Lower lobe of right lung (tissue), 2 donors: ENCODE data around the gene C6orf163. TPM values are rescaled to one million over a fixed set of nuclear protein-coding genes. Genes with fewer than 3 reads are reported as not detected.
"Not testable (repeated sequence)": the region's sequence is repeated elsewhere in the genome, so short reads cannot be mapped to it uniquely, and the experiment has no call there.

Experiments used
- ATAC-seq, 2 donors: fragments of 200-7000 bp; cut with Tn5 transposase; one replicate each; pipeline ENCODE4 v1.9.1; 2020 to 2022; ENCODE audit warnings: mild to moderate bottlenecking in 2 of 2, moderate library complexity in 2 of 2
- DNase-seq: peaks from one replicate; pipeline ENCODE4 v3.0.0-alpha.2; 2020
- H3K27ac ChIP-seq: fragments of 200-600 bp; one replicate; pipeline ENCODE4 v1.8.0; 2022
- H3K27me3 ChIP-seq: fragments of 200-600 bp; one replicate; pipeline ENCODE4 v1.8.0; 2022; ENCODE audit warnings: low read depth
- H3K36me3 ChIP-seq: fragments of 200-600 bp; one replicate; pipeline ENCODE4 v1.8.0; 2022; ENCODE audit warnings: mild to moderate bottlenecking
- H3K4me1 ChIP-seq: fragments of 200-600 bp; one replicate; pipeline ENCODE4 v1.8.0; 2022
- H3K4me3 ChIP-seq: fragments of 200-600 bp; one replicate; pipeline ENCODE4 v1.8.0; 2022; ENCODE audit warnings: mild to moderate bottlenecking
- H3K9me3 ChIP-seq: fragments of 200-600 bp; one replicate; pipeline ENCODE4 v1.8.0; 2022
- CTCF ChIP-seq: fragments of 200-600 bp; IDR thresholded peaks from one replicate; pipeline ENCODE4 v1.8.0; 2022; ENCODE audit warnings: antibody characterized with exemption, mild to moderate bottlenecking
- intact Hi-C: fragments of 100-400 bp; cut with DNase I; formaldehyde crosslinking; loops from one replicate; pipeline ENCODE4 v1.11.0; 2022
- total RNA-seq: library from RNA; stranded (reverse); fragmentation: NEBNext Ultra II Directional; extraction: Animal tissue kit (Norgen Biotek cat#: 25700); gene quantifications from one replicate; pipeline ENCODE4 v1.2.1, GENCODE V29; 2021
- donor health status: DM: no; HTN: yes; CAD: no; lungs with severe emphysema.

Gene C6orf163
- total RNA-seq, 1 donor from 2014 or later: 4.2 TPM

DNA sequence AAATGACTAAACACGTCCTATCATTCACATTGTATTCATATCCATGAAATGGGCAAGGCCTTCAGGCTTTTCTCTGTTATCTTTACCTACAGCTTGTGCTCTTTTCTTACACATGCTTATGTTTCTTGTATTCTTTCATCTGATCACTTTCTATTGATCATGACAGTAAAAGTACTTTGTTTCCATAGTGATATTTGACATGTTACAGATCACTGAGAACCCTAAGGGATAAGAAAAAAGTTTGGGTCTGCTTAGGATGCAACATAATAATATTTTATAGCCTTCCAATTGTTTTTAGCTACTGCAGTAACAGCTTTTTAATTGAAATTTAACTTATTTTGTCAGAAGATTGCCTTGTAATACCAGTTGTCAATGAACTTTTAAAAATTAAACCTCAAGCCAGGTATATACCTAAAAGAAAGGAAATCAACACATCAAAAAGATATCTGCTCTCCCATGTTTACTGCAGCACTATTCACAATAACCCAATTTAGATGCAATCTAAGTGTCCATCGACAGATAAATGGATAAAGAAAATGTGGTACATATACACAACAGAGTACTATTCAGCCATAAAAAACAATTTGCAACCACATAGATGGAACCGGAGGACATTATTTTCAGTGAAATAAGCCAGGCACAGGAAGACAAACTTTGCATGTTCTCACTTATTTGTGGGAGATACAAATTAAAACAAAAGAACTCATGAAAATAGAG lies 25.2 kb upstream of the C6orf163 start:
- no peak overlapping the region for H3K4me3 ChIP-seq
- intact Hi-C loops: no loop called here
- no peak for ATAC-seq
- no peaks in the 10 kb centered on the region for H3K27me3 ChIP-seq
- no peaks in the 10 kb centered on the region for H3K36me3 ChIP-seq
- peaks cover 4% of the 10 kb centered on the region for H3K4me1 ChIP-seq
- no peak for TF ChIP-seq CTCF
- H3K27ac ChIP-seq: no peak overlapping the region
- H3K9me3 ChIP-seq: no peaks in the 10 kb centered on the region
- no peak for DNase-seq

DNA sequence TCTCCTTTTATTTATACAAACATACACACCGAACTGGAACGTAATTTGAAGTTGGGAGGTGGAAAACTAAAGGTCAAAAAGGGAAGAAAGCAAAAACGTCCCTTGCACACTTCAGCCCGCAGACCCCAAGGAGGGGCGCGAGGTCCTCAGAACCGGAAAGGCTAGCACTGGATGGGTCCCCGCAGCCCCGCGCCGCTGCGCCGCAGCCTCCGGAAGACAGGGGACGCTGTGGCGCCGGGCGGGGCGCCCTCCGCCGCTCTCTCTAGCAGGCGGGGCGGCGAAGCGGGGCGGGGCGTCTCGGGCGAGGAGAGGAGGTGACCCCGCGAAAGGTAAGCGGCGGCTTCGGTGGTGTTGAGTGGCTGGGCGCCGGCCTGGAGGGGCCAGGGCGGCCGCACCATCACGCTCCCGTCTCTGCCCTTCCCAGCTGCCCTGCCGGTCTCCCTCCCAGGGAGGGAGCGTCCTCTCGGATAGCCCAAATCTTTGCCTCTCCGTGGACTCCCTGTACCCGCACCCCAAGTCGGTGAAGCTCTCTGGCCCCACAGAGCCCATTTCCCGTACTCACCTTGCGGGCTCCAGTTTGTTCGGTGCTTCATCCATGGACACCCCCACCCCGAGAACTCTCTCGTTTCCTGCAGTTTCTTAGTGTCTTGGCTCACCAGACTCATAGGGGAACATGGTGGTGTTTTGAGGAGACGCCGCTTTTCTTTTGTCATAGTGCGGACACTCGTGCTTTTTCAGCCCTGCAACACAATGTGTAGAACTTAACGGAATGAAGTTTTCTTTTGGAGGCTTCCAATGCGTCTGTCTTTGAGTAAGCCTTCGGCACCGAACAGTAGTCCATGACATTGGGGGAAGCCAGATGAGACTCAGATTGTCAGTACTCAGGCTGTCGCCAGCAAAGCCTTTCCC lies 22.1 kb upstream of the C6orf163 start, which contains the start of gene SMIM8:
Gene SMIM8 (plus strand): TSS at position 285 of the 909 bp plus-strand sequence. CDS start 14,444 bp downstream, outside the sequence.
- TF ChIP-seq CTCF: peak; percentile 99
- intact Hi-C loops: no loop called here
- Histone ChIP-seq H3K27ac (peak within 1 kb of the TSS; percentile 77), H3K4me3 (peak within 1 kb of the TSS; percentile 92), H3K9me3 (no peaks in the 10 kb centered on the region), H3K36me3 (no peaks in the 10 kb centered on the region), H3K27me3 (no peaks in the 10 kb centered on the region), H3K4me1 (peaks cover 4% of the 10 kb centered on the region)
- peak; percentile 92 for DNase-seq
- peak; percentile 100 for ATAC-seq

GRCh38 chr6:87323880-87324279 lies 20.7 kb upstream of the C6orf163 start:
- H3K4me1 ChIP-seq, H3K27me3 ChIP-seq, H3K27ac ChIP-seq, H3K36me3 ChIP-seq, H3K9me3 ChIP-seq, H3K4me3 ChIP-seq, intact Hi-C loops, ATAC-seq, DNase-seq: not testable (repeated sequence)

DNA sequence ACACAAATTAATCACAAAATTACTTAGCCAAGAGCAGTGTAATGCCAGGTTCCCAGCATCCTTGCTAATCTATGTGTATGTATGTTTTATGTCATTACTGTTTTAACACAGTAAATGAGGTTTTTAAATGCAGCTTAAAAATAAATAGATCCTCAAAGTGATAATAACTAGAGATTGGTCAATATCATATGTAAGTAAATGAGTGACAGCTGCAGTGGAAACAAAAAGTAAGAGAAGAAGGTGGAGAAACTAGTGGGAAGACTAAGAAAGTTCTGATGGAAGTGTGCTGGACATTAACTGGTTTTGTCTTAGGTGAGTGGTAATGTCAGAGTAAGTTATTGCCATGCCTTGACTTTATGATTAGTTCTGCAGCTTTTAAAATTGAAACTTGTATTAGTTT lies 13.7 kb upstream of the C6orf163 start:
- intact Hi-C loops: no loop called here
- Histone ChIP-seq H3K9me3 (no peaks in the 10 kb centered on the region), H3K27ac (no peak overlapping the region), H3K27me3 (no peaks in the 10 kb centered on the region), H3K36me3 (no peaks in the 10 kb centered on the region), H3K4me1 (peaks cover 7% of the 10 kb centered on the region), H3K4me3 (no peak overlapping the region)
- no peak for TF ChIP-seq CTCF
- no peak for DNase-seq
- no peak for ATAC-seq

- H3K9me3 ChIP-seq: no peaks in the 10 kb centered on the region
- H3K27ac ChIP-seq: no peak overlapping the region
- no peaks in the 10 kb centered on the region for H3K36me3 ChIP-seq
- DNase-seq (no peak), ATAC-seq (no peak)
- TF ChIP-seq CTCF: no peak
- H3K27me3 ChIP-seq: no peaks in the 10 kb centered on the region
- H3K4me3 ChIP-seq: no peak overlapping the region
- H3K4me1 ChIP-seq: peaks cover 7% of the 10 kb centered on the region
- intact Hi-C loops: no loop called here
Measured at GRCh38 chr6:87333033-87333432, 11.6 kb upstream of the C6orf163 start.
